Brain microvascular endothelial cell (primary cell): ENCODE measurements around the gene MGMT.

ENCODE experiments used
- DNase-seq: peaks from one replicate; pipeline ENCODE4 v3.0.0-alpha.2; 2020
- H3K27ac ChIP-seq: fragments of 250-450 bp; sonication (Bioruptor Pico); 2 replicates; pipeline ENCODE4 v1.5.1; 2020; ENCODE audit warnings: mild to moderate bottlenecking, moderate library complexity
- H3K27me3 ChIP-seq: fragments of 250-450 bp; sonication (Bioruptor Pico); replicated peaks from 2 replicates; pipeline ENCODE4 v1.5.1; 2020; ENCODE audit warnings: mild to moderate bottlenecking
- H3K36me3 ChIP-seq: fragments of 250-450 bp; sonication (Bioruptor Pico); replicated peaks from 2 replicates; pipeline ENCODE4 v1.5.1; 2020; ENCODE audit warnings: mild to moderate bottlenecking
- H3K4me3 ChIP-seq: 2 replicates; pipeline ENCODE4 v1.5.1; 2011; ENCODE audit warnings: low read depth, mild to moderate bottlenecking, control low read depth, low read length, moderate library complexity
- in situ Hi-C: cut with HindIII; loops from 2 replicates; pipeline ENCODE4 v1.10.0; 2017; ENCODE audit warnings: low sequenced_read_pairs, low pct_ligation_motif_present
- TF ChIP-seq, protein P1 (sequence below): IDR thresholded peaks from 2 replicates; pipeline ENCODE4 v1.5.1; 2011; ENCODE audit warnings: low read depth, mild to moderate bottlenecking, moderate library complexity, low read length, control low read depth, inconsistent platforms; ENCODE audit errors: missing control alignments

The MGMT gene

DNA sequence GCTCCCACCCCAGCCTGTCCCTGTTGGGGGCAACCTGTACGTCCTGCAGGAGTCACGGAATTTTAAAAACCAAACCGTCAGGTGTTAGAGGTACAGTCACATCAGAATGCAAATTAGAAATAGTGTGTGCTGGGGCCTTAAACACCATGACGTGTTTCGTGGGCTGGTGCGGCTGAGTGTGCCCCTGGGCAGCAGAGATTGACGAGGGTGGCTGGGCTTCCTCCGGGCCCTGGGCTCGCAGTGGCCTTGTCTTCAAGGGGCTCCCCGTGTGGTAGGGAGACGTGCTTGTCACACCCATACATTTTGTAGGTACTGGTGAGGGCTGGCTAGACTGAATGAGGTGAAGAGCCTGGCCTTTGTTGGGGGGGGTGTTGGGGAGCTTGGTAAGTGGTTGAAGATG, 7.6 kb downstream of the MGMT start:
- Histone ChIP-seq H3K27me3 (no peaks in the 10 kb centered on the region), H3K27ac (no peak overlapping the region), H3K4me3 (no peak overlapping the region), H3K36me3 (no peaks in the 10 kb centered on the region)
- TF ChIP-seq, protein P1, sequence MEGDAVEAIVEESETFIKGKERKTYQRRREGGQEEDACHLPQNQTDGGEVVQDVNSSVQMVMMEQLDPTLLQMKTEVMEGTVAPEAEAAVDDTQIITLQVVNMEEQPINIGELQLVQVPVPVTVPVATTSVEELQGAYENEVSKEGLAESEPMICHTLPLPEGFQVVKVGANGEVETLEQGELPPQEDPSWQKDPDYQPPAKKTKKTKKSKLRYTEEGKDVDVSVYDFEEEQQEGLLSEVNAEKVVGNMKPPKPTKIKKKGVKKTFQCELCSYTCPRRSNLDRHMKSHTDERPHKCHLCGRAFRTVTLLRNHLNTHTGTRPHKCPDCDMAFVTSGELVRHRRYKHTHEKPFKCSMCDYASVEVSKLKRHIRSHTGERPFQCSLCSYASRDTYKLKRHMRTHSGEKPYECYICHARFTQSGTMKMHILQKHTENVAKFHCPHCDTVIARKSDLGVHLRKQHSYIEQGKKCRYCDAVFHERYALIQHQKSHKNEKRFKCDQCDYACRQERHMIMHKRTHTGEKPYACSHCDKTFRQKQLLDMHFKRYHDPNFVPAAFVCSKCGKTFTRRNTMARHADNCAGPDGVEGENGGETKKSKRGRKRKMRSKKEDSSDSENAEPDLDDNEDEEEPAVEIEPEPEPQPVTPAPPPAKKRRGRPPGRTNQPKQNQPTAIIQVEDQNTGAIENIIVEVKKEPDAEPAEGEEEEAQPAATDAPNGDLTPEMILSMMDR, result no peak
- no peak for DNase-seq
- in situ Hi-C loops, result no loop called here

GRCh38 chr10:129476431-129476830, 9.4 kb downstream of the MGMT start:
- TF ChIP-seq, protein P1, result no peak
- Histone ChIP-seq H3K36me3 (no peaks in the 10 kb centered on the region), H3K27me3 (no peaks in the 10 kb centered on the region), H3K4me3 (no peak overlapping the region), H3K27ac (no peak overlapping the region)
- in situ Hi-C loops, result no loop called here
- DNase-seq, result no peak

- TF ChIP-seq, protein P1, result no peak
- DNase-seq, result no peak
- Histone ChIP-seq H3K27ac (no peak overlapping the region), H3K27me3 (no peaks in the 10 kb centered on the region), H3K36me3 (no peaks in the 10 kb centered on the region), H3K4me3 (no peak overlapping the region)
- in situ Hi-C loops, result no loop called here
Measured at GRCh38 chr10:129477051-129477450, 10.0 kb downstream of the MGMT start.

- no peaks in the 10 kb centered on the region for H3K27me3 ChIP-seq
- in situ Hi-C loops, result no loop called here
- TF ChIP-seq, protein P1, result no peak
- no peaks in the 10 kb centered on the region for H3K36me3 ChIP-seq
- H3K4me3 ChIP-seq, result no peak overlapping the region
- no peak overlapping the region for H3K27ac ChIP-seq
- no peak for DNase-seq
Measured at GRCh38 chr10:129481641-129482040, 14.6 kb downstream of the MGMT start.

- Histone ChIP-seq H3K36me3 (no peaks in the 10 kb centered on the region), H3K27me3 (no peaks in the 10 kb centered on the region), H3K27ac (no peak overlapping the region), H3K4me3 (no peak overlapping the region)
- TF ChIP-seq, protein P1, result no peak
- in situ Hi-C loops, result no loop called here
- DNase-seq, result no peak
Measured at GRCh38 chr10:129483430-129484010, 16.5 kb downstream of the MGMT start.

DNA sequence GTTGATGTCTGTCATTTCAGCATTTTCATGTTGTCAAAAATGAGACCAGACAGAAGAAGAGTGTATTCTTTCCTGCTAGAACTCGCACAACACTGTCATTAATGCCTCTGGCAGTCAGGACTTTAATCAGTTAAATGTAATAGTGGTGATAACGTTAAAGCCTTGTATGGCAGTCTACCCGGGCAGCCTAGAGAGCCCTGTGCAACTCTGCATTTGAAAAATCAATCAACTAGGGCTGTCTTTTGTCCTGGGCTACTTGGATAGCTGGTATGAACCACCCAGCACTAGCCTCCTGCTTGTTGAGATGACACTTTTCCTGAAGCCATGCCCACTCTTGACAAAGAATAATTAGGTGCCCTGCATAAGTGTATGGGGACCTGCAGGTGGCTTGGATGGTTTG, 19.8 kb downstream of the MGMT start:
- Histone ChIP-seq H3K27ac (no peak overlapping the region), H3K36me3 (no peaks in the 10 kb centered on the region), H3K4me3 (no peak overlapping the region), H3K27me3 (no peaks in the 10 kb centered on the region)
- TF ChIP-seq, protein P1, result no peak
- DNase-seq, result no peak
- in situ Hi-C loops, result no loop called here
